Panc1 (cell line): ENCODE results near the gene CABCOCO1. TPM values are rescaled to one million over a fixed set of nuclear protein-coding genes. Genes with fewer than 3 reads are reported as not detected.

ENCODE experiments used
- ATAC-seq: fragments of 200-7000 bp; cut with Tn5 transposase; 2 replicates; pipeline ENCODE4 v1.9.1; 2020; ENCODE audit warnings: mild to moderate bottlenecking, moderate library complexity
- BruUV-seq: library from RNA; stranded (reverse); fragments of 400-500 nt; replicated peaks from 2 replicates; lab custom pipeline; 2021; lab: Mats Ljungman, UMichigan
- CTCF ChIA-PET: fragments of 300-600 bp; sonication (Branson Sonifier 250); formaldehyde crosslinking; loops from one replicate; lab custom pipeline; 2022; ENCODE audit warnings: antibody characterized with exemption; lab: Charles Lee
- POLR2A ChIA-PET: fragments of 300-600 bp; sonication (Branson Sonifier 250); formaldehyde crosslinking; loops from one replicate; lab custom pipeline; 2022; ENCODE audit warnings: antibody characterized with exemption; lab: Charles Lee
- DNase-seq: peaks from one replicate; pipeline ENCODE4 v3.0.0-alpha.2; 2010; ENCODE audit warnings: low read depth, low spot score
- H3K27ac ChIP-seq: 2 replicates; pipeline ENCODE4 v1.5.1; 2011; ENCODE audit warnings: mild to moderate bottlenecking, low read length, inconsistent platforms
- H3K27me3 ChIP-seq: fragments of 200-500 bp; sonication (Bioruptor generic); 2 replicates; pipeline ENCODE4 v1.6.0; 2014; ENCODE audit warnings: low read length, inconsistent platforms; ENCODE audit not compliant: control insufficient read depth, insufficient read depth
- H3K36me3 ChIP-seq: fragments of 200-500 bp; sonication (Bioruptor generic); 2 replicates; pipeline ENCODE4 v1.5.1; 2014; ENCODE audit warnings: inconsistent platforms, mild to moderate bottlenecking, low read length, moderate library complexity; ENCODE audit not compliant: control insufficient read depth, insufficient read depth
- H3K4me1 ChIP-seq: 2 replicates; pipeline ENCODE4 v1.5.1; 2011; ENCODE audit warnings: inconsistent platforms, mild to moderate bottlenecking, low read length, moderate library complexity; ENCODE audit not compliant: control insufficient read depth, insufficient read depth
- H3K4me3 ChIP-seq, 2 experiments: 2 replicates each; pipeline ENCODE4 v1.5.1; 2011 to 2012; ENCODE audit warnings: low read depth in 2 of 2, low read length in 2 of 2, mild to moderate bottlenecking in 2 of 2, inconsistent platforms in 1 of 2, moderate library complexity in 1 of 2
- H3K9me3 ChIP-seq: fragments of 200-500 bp; sonication (Bioruptor generic); 2 replicates; pipeline ENCODE4 v1.5.1; 2014; ENCODE audit warnings: low read depth, mild to moderate bottlenecking, inconsistent platforms, low read length, moderate library complexity; ENCODE audit not compliant: control insufficient read depth, insufficient read depth
- CTCF ChIP-seq: fragments of 450-650 bp; IDR thresholded peaks from 2 replicates; pipeline ENCODE4 v1.5.1; 2017; ENCODE audit warnings: mild to moderate bottlenecking
- POLR2AphosphoS5 ChIP-seq: IDR thresholded peaks from 2 replicates; pipeline ENCODE4 v1.6.1; 2012; ENCODE audit warnings: mild to moderate bottlenecking, low read depth, low read length, moderate library complexity
- SIN3A ChIP-seq: IDR thresholded peaks from 2 replicates; pipeline ENCODE4 v1.6.1; 2012; ENCODE audit warnings: low read depth, mild to moderate bottlenecking, low read length, moderate library complexity, borderline replicate concordance; ENCODE audit not compliant: insufficient read depth
- TCF7L2 ChIP-seq: IDR thresholded peaks from 2 replicates; pipeline ENCODE4 v1.6.1; 2011; ENCODE audit warnings: mild to moderate bottlenecking, low read depth, low read length, inconsistent platforms
- in situ Hi-C: cut with HindIII; loops from 2 replicates; pipeline ENCODE4 v1.10.0; 2016; ENCODE audit warnings: low sequenced_read_pairs, low pct_unique_long_range_greater_than_20kb
- intact Hi-C: fragments of 100-400 bp; cut with micrococcal nuclease; formaldehyde crosslinking; loops from one replicate; pipeline ENCODE4 v1.10.0; 2022; ENCODE audit not compliant: unreplicated experiment
- total RNA-seq: library from RNA; stranded (reverse); gene quantifications from one replicate; pipeline ENCODE4 v1.2.1, GENCODE V29; 2021; ENCODE audit not compliant: unreplicated experiment
- TF ChIP-seq, protein P1 (sequence below), 2 experiments: IDR thresholded peaks; 2 replicates each; pipeline ENCODE4 v1.6.1; 2011 to 2012; ENCODE audit warnings: low read depth in 2 of 2, control low read depth in 1 of 2, low read length in 1 of 2, mild to moderate bottlenecking in 1 of 2, moderate library complexity in 1 of 2; ENCODE audit not compliant: insufficient read depth in 1 of 2

CABCOCO1 gene
- total RNA-seq, 1 experiment from 2014 or later = 4.0 TPM

- in situ Hi-C loops = no loop called here
- no peak for TF ChIP-seq POLR2AphosphoS5
- no peak for TF ChIP-seq SIN3A
- TF ChIP-seq, protein P1, sequence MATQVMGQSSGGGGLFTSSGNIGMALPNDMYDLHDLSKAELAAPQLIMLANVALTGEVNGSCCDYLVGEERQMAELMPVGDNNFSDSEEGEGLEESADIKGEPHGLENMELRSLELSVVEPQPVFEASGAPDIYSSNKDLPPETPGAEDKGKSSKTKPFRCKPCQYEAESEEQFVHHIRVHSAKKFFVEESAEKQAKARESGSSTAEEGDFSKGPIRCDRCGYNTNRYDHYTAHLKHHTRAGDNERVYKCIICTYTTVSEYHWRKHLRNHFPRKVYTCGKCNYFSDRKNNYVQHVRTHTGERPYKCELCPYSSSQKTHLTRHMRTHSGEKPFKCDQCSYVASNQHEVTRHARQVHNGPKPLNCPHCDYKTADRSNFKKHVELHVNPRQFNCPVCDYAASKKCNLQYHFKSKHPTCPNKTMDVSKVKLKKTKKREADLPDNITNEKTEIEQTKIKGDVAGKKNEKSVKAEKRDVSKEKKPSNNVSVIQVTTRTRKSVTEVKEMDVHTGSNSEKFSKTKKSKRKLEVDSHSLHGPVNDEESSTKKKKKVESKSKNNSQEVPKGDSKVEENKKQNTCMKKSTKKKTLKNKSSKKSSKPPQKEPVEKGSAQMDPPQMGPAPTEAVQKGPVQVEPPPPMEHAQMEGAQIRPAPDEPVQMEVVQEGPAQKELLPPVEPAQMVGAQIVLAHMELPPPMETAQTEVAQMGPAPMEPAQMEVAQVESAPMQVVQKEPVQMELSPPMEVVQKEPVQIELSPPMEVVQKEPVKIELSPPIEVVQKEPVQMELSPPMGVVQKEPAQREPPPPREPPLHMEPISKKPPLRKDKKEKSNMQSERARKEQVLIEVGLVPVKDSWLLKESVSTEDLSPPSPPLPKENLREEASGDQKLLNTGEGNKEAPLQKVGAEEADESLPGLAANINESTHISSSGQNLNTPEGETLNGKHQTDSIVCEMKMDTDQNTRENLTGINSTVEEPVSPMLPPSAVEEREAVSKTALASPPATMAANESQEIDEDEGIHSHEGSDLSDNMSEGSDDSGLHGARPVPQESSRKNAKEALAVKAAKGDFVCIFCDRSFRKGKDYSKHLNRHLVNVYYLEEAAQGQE (IDR thresholded peaks at IDR 0.05; ENCODE audit: insufficient read depth in 1 of 2, low read depth in 2 of 2, low read length in 1 of 2) = no peak
- no peak for TF ChIP-seq TCF7L2
- TF ChIP-seq CTCF = no peak
- Histone ChIP-seq H3K9me3 (no peaks in the 10 kb centered on the region), H3K27ac (peak overlapping the region; percentile 65), H3K4me1 (peaks cover 24% of the 10 kb centered on the region), H3K4me3 (no peak overlapping the region), H3K27me3 (no peaks in the 10 kb centered on the region), H3K36me3 (no peaks in the 10 kb centered on the region)
- DNase-seq (no peak), ATAC-seq (peak; percentile 54)
- ChIA-PET CTCF (no interaction called here), POLR2A (no interaction called here)
- BruUV-seq = no TSS peak
- intact Hi-C loops = no loop called here
Measured at GRCh38 chr10:61628151-61628874, 34.4 kb upstream of the CABCOCO1 start.

DNA sequence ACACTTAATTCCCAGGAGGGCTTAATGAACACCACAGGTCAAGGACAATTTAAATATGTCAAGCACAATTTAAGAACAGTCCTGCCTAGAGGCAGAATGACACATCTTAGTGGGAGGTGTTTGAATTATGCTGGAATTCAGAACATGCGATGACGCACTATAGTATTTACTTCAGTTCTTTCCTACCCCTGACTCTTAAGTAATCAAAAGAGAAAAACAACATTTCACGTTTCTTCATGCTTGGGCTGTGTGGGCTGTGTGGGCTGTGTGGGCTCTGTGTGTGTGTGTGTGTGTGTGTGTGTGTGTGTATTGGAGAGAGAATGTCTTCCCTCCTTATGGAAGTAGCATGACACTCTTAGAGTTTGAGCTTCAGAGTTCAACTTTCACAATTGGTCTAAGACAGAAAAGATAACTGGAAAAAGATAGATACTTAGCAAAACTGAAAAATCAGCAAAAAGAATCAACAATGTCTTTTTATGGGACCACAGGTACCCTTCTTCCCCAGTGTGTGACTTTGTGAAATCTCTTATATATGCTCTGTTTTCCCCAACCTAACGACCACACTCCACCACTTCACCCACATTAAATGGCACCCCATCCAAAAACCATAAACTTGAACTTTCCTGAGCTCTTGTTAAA lies 33.7 kb upstream of the CABCOCO1 start:
- H3K9me3 ChIP-seq = no peaks in the 10 kb centered on the region
- H3K4me3 ChIP-seq = no peak overlapping the region
- H3K36me3 ChIP-seq = no peaks in the 10 kb centered on the region
- no TSS peak for BruUV-seq
- in situ Hi-C loops (no loop called here), intact Hi-C loops (no loop called here)
- H3K27ac ChIP-seq = peak overlapping the region; percentile 65
- TF ChIP-seq SIN3A (no peak), TCF7L2 (no peak), CTCF (no peak), POLR2AphosphoS5 (no peak)
- TF ChIP-seq, protein P1 (IDR thresholded peaks at IDR 0.05; ENCODE audit: insufficient read depth in 1 of 2, low read depth in 2 of 2, low read length in 1 of 2) = no peak
- ATAC-seq (peak; percentile 87), DNase-seq (peak; percentile 74)
- ChIA-PET CTCF (interaction anchor here (0.6 kb wide), 1 partner anchor 624 kb away, joined by 3 read pairs; no protein-coding TSS in a partner anchor), POLR2A (no interaction called here)
- H3K27me3 ChIP-seq = no peaks in the 10 kb centered on the region
- H3K4me1 ChIP-seq = peaks cover 20% of the 10 kb centered on the region
